ENCODE results near the gene TSPAN32.
A peak's percentile ranks its signal among the peaks of the same experiment; 100 is the strongest.

TSPAN32 gene, protein sequence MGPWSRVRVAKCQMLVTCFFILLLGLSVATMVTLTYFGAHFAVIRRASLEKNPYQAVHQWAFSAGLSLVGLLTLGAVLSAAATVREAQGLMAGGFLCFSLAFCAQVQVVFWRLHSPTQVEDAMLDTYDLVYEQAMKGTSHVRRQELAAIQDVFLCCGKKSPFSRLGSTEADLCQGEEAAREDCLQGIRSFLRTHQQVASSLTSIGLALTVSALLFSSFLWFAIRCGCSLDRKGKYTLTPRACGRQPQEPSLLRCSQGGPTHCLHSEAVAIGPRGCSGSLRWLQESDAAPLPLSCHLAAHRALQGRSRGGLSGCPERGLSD

GRCh38 chr11:2301631-2302305 lies at the start of gene TSPAN32, which contains the start of gene C11orf21:
Gene TSPAN32 (plus strand): TSS chr11:2302013. CDS start chr11:2302150, 137 bp downstream.
Gene C11orf21 (minus strand): TSS chr11:2301918. CDS start chr11:2301808, 110 bp downstream.
- peak; percentile 57 to 59 for ATAC-seq

- no peak for ATAC-seq
Measured at GRCh38 chr11:2252018-2252417, 49.8 kb upstream of the TSPAN32 start.

DNA sequence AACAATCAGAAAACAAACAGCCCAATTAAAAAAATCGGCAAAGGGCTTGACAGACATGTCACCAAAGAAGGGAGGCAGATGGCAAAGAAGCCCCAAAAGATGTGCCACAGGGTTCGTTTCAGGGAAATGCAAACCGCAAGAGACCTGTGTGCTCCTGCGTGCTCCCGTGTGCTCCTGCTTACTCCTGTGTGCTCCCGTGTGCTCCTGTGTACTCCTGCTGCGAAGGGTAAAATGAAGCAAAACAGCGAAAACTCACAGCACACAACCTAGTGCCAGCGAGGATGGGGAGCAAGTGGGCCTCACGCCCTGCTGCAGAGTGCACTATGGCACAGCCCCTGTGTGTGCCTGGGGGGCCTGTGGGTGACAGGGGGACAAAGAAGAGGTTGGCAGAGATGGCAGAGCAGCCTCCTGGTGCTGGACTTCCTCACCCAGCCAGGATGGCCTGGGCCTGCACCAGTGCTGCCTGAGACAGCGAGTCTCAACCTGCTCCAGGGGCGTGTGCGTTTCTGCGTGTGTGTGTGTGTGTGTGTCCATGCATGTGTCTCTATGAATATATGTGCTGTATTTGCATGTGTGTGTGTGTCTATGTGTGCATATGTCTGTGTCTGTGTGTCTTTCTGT lies 45.4 kb upstream of the TSPAN32 start:
- no peak for ATAC-seq

- ATAC-seq = no peak
Measured at GRCh38 chr11:2256951-2257700, 44.7 kb upstream of the TSPAN32 start.

GRCh38 chr11:2258501-2259465 lies 43.0 kb upstream of the TSPAN32 start:
- ATAC-seq = no peak

DNA sequence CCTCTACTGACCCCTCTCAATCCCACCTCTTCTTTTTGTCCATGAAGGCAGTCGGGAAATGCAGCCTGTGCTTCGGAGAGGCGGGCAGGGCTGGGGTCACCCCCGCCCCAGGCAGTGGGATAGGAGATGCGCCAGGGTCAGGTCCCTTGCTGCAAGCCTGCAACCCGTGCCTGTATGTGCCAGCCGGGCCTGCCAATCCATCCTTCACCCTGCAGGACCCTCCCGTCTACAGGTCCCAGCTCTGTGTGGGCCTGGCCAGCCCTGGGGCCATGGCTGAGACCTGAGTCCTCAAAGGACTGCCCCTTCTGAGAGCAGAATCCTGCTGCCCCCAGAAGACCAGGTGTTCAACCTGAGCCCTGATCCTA lies 42.4 kb upstream of the TSPAN32 start:
- no peak for ATAC-seq

DNA sequence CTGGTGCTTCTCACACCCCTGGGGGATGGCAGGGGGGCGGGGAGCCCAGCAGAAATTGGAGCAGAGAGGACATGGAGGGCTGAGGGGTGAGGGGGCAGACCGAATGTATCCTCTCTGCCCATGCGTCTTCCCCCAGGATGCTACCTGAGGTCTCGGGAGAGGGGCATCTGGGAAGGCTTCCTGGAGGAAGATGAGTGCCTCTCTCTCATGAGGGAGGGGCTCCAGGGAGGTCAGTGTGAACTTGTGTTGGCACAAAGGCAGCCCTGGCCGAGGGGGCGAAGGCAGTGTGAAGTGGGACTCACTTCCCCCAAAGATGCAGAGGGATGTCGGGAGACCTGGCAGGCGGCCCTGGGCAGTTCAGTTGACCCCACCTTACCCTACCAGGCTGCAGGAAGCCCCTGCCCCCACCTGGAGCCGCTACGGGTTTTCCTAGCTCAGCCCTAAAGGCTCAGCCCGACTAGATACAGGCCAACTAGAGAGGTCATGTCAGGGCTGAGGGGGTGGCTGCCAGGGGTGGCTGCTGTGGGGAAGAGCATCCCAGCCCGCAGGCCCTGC lies 41.8 kb upstream of the TSPAN32 start:
- ATAC-seq = no peak

GRCh38 chr11:2260491-2261364 lies 41.1 kb upstream of the TSPAN32 start:
- no peak for ATAC-seq

DNA sequence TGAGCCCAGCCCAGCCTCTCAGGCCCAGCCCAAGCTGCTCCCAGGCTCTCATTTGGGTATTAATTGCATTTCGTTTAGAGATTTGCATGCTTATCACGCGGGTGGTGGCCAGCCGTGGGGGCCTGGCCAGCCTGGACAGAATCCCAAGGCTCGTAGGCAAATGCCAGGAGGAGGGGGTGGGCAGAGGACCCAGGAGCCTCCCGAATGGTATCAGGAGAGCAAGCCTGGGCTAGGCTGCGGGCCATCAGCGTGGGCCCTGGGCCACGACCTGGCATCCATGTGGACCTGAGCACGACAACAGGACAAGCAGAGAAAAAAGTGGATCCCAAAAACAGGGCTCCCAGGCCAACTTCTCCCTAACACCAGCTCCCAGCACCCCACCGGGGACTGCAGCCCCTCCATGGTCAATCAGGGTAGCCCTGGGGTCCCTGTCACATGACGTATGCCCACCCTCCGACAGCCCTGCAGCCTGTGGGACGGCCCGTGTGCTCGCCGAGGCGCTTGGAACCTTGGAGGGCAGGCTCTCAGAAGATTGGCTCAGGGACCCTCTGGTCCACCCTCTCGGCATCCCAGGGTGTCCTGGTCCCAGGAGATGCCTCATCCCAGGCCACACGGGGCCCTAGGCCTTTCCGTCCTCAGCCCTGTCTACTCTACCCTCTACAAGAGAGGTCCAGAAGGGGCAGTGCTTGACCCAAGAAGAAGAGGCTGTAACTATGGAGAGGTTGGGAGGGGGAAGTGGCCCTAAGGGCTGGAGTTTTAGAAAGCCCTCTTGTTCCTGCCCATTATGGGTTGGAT lies 40.2 kb upstream of the TSPAN32 start:
- no peak for ATAC-seq

GRCh38 chr11:2262301-2263070 lies 39.3 kb upstream of the TSPAN32 start:
- ATAC-seq = no peak

GRCh38 chr11:2263071-2263565 lies 38.7 kb upstream of the TSPAN32 start:
- ATAC-seq = no peak

DNA sequence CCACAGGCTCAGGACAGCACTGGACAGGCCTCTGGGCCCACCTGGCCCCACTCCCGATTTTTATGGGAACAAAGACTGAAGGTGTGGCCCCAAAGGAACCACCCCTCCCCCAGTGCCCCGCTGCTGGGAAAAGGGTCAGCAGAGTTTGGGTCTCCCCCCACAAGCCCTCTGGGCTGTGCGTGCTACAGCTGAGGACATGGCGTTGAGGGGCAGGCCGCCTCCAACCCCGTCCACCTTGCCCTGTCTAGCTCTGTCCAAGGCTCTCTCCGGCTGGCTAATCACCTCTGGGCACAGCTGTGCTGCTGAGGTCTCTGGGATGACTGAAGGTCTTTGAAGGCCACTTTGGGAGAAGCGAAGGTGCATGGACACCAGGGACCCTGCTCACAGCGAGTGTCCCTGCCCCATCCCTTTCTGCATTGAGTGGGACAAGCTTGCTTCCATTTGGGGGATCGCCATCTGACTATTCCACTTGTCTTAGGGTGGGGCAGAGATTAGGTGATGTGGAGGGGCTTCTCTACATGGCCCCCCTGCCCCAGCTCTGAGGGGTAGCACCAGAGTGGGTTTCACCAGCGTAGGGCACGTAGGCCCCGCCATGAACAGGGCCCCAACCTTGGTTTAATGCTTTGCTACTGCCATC lies 38.0 kb upstream of the TSPAN32 start:
- no peak for ATAC-seq

DNA sequence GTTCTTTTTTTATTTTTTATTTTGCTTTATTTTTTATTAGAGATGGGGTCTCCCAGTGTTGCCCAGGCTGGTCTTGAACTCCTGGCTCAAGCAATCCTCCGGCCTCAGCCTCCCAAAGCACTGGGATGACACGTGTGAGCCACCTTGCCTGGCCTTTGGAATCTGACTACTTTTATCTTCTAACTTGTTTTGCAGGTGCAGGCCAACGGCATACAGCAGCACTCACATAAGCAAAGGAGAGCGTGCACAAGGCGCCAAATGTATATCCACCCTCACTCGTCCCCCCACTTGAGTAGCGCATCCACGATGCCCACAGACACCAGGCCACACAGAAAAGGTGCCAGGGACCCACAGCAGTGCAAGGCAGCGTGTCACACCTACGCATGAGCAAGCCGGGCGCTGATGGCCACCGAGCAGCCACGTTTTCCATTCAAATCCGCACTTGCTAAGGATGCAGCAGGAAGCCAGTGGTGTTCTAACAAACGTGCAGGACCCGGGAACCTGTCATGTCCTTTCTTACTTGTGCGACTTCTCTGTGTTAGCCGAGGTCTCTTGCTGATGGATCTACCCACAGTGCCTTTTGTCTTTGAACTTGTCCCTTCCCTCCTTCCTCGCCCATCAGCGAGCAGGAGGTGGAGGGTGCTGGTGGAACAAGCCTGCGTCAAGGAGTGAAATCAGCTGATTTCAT lies 37.3 kb upstream of the TSPAN32 start:
- no peak for ATAC-seq

- peak; percentile 61 to 62 for ATAC-seq
Measured at GRCh38 chr11:2265396-2265795, 36.4 kb upstream of the TSPAN32 start.

DNA sequence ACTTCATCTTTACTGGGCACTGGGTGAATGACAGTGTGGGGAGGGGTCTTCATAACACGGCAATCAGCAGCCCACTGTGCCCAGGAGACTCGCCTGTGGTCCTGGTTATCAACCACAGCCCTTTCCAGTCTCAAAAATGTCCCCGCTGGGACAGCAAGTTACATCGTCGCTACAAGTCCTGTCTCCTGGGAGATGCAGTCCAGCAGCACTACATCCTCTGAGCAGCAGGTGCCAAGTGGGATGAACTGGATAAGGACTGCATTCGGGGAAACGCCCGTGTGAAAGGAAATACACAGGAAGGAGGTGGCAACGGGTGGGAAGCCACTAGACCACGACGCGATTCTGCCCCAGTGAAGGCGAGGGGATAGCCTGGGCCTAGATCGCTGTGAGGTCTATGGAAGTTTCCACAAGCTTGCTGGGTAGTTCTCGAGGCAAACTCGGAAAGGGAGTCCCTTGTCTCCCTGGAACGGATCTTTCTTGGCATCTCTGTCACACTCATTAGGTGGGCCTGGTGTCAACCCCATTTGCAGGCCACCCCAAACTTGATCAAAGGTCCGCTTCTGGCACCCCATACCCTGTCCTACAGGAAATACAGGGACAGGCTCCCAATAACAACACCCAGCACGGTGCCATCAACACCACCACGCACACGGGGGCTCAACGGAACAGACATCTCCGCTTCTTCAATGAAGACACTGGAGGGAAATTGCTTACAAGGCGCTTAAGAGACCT lies 35.8 kb upstream of the TSPAN32 start:
- ATAC-seq = no peak

DNA sequence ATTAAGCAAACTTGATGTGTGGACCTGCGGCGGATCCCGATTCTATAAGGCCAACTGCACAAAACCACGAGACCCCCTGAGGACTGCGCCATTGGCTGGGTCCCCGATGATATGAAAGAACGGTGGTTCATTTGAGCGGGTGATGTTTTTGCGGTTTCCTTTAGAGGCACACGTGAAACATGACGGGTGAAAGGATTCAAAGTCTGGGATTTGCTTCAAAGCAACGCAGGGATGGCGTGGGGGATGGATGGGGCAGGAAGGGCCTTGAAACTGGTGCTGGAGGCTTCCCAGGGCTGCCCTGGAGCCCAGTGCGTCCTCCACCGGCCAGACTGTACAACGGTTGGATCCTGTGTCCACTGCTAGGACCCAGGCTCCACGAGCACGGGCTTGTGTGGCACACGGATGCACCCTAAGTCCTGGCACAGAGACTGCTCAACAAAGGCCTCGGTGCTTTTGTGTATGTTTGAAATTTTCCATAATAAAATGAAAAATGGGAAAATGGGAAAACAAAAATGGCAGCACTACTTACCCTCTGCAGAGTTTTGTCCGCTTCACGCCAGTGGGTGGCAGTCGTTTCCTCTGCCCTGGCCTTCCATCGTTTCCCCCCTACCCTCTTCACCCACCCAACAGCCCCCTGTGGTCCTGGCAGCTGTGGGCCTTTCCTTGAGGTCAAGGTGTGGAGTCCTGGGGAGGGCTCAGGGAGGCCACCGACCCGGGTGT lies 35.1 kb upstream of the TSPAN32 start:
- ATAC-seq = no peak

All from activated CD4-positive, CD25-positive, alpha-beta regulatory T cell treated with anti-CD3 and anti-CD28 coated beads, Interleukin-2, amount 50 U/mL, for 24 hours (primary cell).